ENCODE results near the gene KCNIP2.
A peak's percentile ranks its signal among the peaks of the same experiment; 100 is the strongest.

KCNIP2 gene

DNA sequence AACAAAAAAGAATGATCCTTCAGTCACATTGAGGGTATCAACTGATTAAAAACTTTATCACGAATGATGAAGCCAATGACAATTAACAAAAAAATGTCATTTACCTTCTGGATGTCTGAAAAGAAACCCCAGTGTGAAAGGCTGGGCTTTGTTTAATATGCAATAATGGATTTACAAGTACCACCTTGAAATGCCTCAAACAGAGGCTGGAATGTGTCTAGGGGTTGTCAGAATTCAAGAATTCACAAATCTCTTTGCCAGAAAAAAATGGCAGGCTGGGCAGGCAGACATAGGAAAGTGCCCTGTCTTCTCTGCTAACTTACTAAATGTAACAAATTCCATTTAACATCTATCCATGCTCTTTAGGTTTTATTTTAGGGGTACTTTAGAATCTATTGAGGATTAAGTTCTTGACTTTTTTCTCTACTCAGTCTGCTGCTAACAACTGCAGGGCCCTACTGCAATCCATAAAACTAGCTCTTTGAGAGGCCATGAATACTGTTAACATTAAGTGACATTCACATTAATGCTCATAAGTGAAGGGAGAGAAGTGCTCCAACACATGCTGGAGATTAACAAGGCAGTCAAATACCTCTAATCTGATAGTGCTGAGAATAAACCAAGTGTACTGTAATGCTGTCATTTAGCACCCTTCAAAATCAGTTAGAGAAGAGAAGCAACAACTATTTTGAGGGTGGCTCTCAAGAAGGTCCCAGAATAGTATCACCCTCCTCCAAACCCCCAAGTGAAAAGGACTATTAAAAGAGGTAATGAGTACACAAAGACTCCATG is 43.1 kb upstream of the KCNIP2 start:
- in situ Hi-C loops (cut with HindIII; ENCODE audit: low pct_ligation_motif_present, low sequenced_read_pairs), result loop anchor here (25.0 kb wide), 1 partner anchor 126 kb away; no protein-coding TSS in a partner anchor
- H3K27ac ChIP-seq, result no peak overlapping the region
- H3K36me3 ChIP-seq (replicated peaks), result no peaks in the 10 kb centered on the region
- no peak for DNase-seq
- H3K4me3 ChIP-seq (ENCODE audit: low read depth, low read length), result no peak overlapping the region
- TF ChIP-seq, protein P1, sequence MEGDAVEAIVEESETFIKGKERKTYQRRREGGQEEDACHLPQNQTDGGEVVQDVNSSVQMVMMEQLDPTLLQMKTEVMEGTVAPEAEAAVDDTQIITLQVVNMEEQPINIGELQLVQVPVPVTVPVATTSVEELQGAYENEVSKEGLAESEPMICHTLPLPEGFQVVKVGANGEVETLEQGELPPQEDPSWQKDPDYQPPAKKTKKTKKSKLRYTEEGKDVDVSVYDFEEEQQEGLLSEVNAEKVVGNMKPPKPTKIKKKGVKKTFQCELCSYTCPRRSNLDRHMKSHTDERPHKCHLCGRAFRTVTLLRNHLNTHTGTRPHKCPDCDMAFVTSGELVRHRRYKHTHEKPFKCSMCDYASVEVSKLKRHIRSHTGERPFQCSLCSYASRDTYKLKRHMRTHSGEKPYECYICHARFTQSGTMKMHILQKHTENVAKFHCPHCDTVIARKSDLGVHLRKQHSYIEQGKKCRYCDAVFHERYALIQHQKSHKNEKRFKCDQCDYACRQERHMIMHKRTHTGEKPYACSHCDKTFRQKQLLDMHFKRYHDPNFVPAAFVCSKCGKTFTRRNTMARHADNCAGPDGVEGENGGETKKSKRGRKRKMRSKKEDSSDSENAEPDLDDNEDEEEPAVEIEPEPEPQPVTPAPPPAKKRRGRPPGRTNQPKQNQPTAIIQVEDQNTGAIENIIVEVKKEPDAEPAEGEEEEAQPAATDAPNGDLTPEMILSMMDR (IDR thresholded peaks at IDR 0.05; ENCODE audit: low read depth, low read length, missing control alignments), result no peak
- H3K27me3 ChIP-seq (replicated peaks), result no peaks in the 10 kb centered on the region

DNA sequence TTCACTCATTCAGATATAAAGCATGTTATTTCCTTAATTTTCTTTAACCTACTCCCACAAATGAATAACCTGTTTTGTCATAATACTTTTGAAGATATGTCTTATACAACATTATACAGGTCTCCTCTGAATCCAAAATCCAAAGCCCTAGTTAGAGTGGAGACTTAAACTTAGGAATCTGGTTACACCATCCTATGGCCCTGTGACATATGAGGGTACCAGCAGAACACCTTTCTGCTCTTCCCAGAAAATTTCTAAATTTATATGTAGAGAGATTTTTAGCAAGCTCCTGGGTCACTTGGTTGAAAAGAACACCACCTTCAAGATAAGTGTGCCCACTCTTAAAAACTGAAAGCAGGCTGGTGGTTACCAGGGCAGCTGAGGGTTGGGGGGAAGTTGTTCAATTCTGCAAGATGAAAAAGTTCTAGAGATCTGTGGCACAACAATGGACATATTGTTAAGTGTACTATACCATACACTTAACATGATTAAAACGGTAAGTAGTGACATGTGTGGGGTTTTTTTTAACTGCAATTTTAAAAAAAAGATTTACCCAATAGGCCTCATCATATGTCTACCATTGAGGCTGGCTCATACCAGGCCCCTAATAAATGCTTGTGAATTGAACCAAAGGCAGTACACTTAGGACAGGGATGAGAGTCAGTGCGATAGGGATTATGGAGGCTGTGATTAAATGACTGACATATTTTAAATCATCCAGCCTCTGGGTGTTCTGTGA is 37.6 kb upstream of the KCNIP2 start:
- TF ChIP-seq, protein P1 (IDR thresholded peaks at IDR 0.05; ENCODE audit: low read depth, low read length, missing control alignments), result no peak
- in situ Hi-C loops (cut with HindIII; ENCODE audit: low pct_ligation_motif_present, low sequenced_read_pairs), result loop anchor here (25.0 kb wide), 1 partner anchor 131 kb away; no protein-coding TSS in a partner anchor
- Histone ChIP-seq H3K27me3 (replicated peaks) (no peaks in the 10 kb centered on the region), H3K4me3 (ENCODE audit: low read depth, low read length) (no peak overlapping the region), H3K27ac (no peak overlapping the region), H3K36me3 (replicated peaks) (no peaks in the 10 kb centered on the region)
- DNase-seq, result no peak

DNA sequence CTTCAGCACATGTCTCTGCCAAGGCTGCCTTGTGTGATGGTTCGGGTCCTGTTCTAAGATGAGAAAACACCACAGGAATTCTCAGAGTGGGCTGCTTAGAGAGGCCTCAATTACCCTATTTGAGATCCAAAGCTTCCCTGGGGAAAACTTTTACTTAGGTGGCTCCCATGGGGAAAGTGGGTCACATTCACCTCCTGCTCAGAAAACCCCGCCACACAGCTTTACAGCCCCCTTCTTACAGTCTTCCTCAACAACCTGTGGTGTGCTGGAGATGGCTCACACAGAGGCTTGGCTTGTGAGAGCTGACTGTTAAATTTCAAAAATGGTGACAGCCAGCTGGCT is 36.6 kb upstream of the KCNIP2 start:
- Histone ChIP-seq H3K27me3 (replicated peaks) (no peaks in the 10 kb centered on the region), H3K4me3 (ENCODE audit: low read depth, low read length) (no peak overlapping the region), H3K27ac (peak overlapping the region; percentile 49), H3K36me3 (replicated peaks) (no peaks in the 10 kb centered on the region)
- in situ Hi-C loops (cut with HindIII; ENCODE audit: low pct_ligation_motif_present, low sequenced_read_pairs), result loop anchor here (25.0 kb wide), 1 partner anchor 132 kb away; no protein-coding TSS in a partner anchor
- no peak for DNase-seq
- TF ChIP-seq, protein P1 (IDR thresholded peaks at IDR 0.05; ENCODE audit: low read depth, low read length, missing control alignments), result no peak

DNA sequence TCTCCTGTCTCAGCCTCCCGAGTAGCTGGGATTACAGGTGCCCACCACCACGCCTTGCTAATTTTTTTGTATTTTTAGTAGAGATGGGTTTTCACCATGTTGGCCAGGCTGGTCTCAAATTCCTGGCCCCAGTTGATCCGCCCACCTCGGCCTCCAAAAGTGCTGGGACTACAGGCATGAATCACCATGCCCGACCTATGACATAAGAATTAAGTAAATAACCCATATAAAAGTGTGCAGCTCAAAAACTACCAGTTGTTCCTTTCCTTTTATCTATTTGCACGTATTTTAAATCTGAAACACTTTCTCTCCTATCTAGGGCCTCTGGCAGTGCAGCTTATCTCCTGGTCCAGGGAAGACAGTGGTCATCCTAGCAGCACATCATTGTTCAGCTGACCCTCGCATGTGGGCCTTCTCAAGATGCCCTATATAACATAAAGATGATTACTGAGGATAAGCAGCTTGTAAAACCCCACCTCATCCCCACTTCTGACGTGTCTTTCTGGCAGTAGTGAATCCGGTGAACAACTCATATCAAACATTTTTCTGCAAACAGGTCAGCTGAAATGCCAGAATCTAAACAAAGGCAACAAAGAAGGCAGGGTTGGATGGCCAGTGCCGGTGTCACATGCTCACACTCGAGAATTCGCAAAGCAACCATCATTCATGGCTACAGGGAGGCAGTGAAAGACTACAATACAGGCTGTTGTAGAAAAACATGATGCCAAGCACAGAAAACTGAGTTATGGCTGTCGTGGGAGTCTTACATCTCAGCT is 36.0 kb upstream of the KCNIP2 start:
- in situ Hi-C loops (cut with HindIII; ENCODE audit: low pct_ligation_motif_present, low sequenced_read_pairs), result loop anchor here (25.0 kb wide), 1 partner anchor 133 kb away; no protein-coding TSS in a partner anchor
- H3K27me3 ChIP-seq (replicated peaks), result no peaks in the 10 kb centered on the region
- H3K4me3 ChIP-seq (ENCODE audit: low read depth, low read length), result no peak overlapping the region
- TF ChIP-seq, protein P1 (IDR thresholded peaks at IDR 0.05; ENCODE audit: low read depth, low read length, missing control alignments), result no peak
- peak overlapping the region; percentile 49 for H3K27ac ChIP-seq
- peak; percentile 73 for DNase-seq
- H3K36me3 ChIP-seq (replicated peaks), result no peaks in the 10 kb centered on the region

DNA sequence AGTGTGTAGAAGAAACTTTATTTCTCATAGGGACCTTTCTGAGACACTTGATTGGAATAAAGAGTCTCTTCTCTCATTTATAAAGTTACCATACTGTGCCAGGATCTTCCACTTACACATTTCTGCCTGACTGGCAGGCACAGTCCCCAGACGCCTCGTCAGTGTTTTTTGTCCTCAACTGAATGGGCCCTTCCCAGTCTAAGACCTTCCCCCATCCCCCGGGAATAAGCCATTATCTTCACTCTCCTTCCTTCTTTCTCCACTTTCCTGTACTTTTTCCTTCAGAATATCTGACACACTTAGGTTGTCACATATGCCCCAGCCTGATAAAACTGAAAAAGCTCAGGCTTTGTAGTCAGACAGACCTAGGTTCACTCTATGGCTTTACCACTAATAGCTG is 35.3 kb upstream of the KCNIP2 start:
- in situ Hi-C loops (cut with HindIII; ENCODE audit: low pct_ligation_motif_present, low sequenced_read_pairs), result loop anchor here (25.0 kb wide), 1 partner anchor 133 kb away; no protein-coding TSS in a partner anchor
- peak overlapping the region; percentile 49 for H3K27ac ChIP-seq
- no peaks in the 10 kb centered on the region for H3K36me3 ChIP-seq (replicated peaks)
- DNase-seq, result no peak
- no peaks in the 10 kb centered on the region for H3K27me3 ChIP-seq (replicated peaks)
- no peak overlapping the region for H3K4me3 ChIP-seq (ENCODE audit: low read depth, low read length)
- TF ChIP-seq, protein P1 (IDR thresholded peaks at IDR 0.05; ENCODE audit: low read depth, low read length, missing control alignments), result no peak

All from brain microvascular endothelial cell (primary cell).